H1 (cell line): ENCODE results near the gene CAVIN1. TPM values are rescaled to one million over a fixed set of nuclear protein-coding genes. Genes with fewer than 3 reads are reported as not detected.
"Not testable (repeated sequence)": the region's sequence is repeated elsewhere in the genome, so short reads cannot be mapped to it uniquely, and the experiment has no call there.

Experiments
- CTCF ChIA-PET: fragments of 300-600 bp; sonication (Branson Sonifier 250); formaldehyde crosslinking; loops from one replicate; lab custom pipeline; 2021; ENCODE audit not compliant: partially characterized antibody; lab: Charles Lee
- POLR2A ChIA-PET: fragments of 300-600 bp; sonication (Branson Sonifier 250); formaldehyde crosslinking; loops from one replicate; lab custom pipeline; 2021; ENCODE audit warnings: inconsistent platforms; ENCODE audit not compliant: partially characterized antibody; lab: Charles Lee
- DNase-seq, 2 experiments: peaks; one replicate each; pipeline versions ENCODE4 v3.0.0 to v3.0.0-alpha.2; 2010 to 2022; ENCODE audit warnings: low spot score in 2 of 2, low read depth in 1 of 2, mixed read lengths in 1 of 2
- FAIRE-seq: peaks from 2 replicates; lab custom pipeline; 2011; peaks lifted over from hg19 to GRCh38; lab: Jason Lieb, UNC
- H2AFZ ChIP-seq: 2 replicates; pipeline ENCODE4 v1.8.1; 2012; ENCODE audit warnings: low read length, inconsistent platforms
- H2AK5ac ChIP-seq: 2 replicates; pipeline ENCODE4 v1.6.1; 2013; ENCODE audit warnings: low read depth, low read length
- H2BK120ac ChIP-seq: replicated peaks from 2 replicates; pipeline ENCODE3; 2013; ENCODE audit warnings: low read depth, low read length, inconsistent platforms
- H2BK12ac ChIP-seq: 2 replicates; pipeline ENCODE4 v1.6.1; 2013; ENCODE audit warnings: low read depth, low read length
- H2BK15ac ChIP-seq: 2 replicates; pipeline ENCODE4 v1.6.1; 2013; ENCODE audit warnings: low read length
- H2BK20ac ChIP-seq: 2 replicates; pipeline ENCODE4 v1.6.1; 2013; ENCODE audit warnings: low read length
- H2BK5ac ChIP-seq: 2 replicates; pipeline ENCODE4 v1.6.1; 2013; ENCODE audit warnings: low read depth, low read length
- H3K14ac ChIP-seq: 2 replicates; pipeline ENCODE4 v1.6.1; 2013; ENCODE audit warnings: inconsistent platforms; ENCODE audit not compliant: insufficient read length
- H3K18ac ChIP-seq: 2 replicates; pipeline ENCODE4 v1.6.1; 2013; ENCODE audit warnings: low read length; ENCODE audit errors: extremely low read depth
- H3K23ac ChIP-seq: 2 replicates; pipeline ENCODE4 v1.6.1; 2013; ENCODE audit warnings: inconsistent platforms; ENCODE audit not compliant: insufficient read length
- H3K23me2 ChIP-seq: 2 replicates; pipeline ENCODE4 v1.6.1; 2013; ENCODE audit warnings: low read depth, low read length
- H3K27ac ChIP-seq: 2 replicates; pipeline ENCODE4 v1.6.1; 2011; ENCODE audit warnings: low read depth, low read length, inconsistent platforms
- H3K27me3 ChIP-seq, 4 experiments: replicated peaks in 1 of 4; 1 replicate in 1 of 4; 2 replicates in 3 of 4; pipeline versions ENCODE4 v1.6.1 to v1.8.1; 2011 to 2013; ENCODE audit warnings: low read length in 3 of 4, mild to moderate bottlenecking in 3 of 4, inconsistent platforms in 2 of 4, mixed read lengths in 2 of 4, moderate library complexity in 1 of 4; ENCODE audit not compliant: control insufficient read depth in 3 of 4, insufficient read depth in 3 of 4; ENCODE audit errors: extremely low read depth in 1 of 4
- H3K36me3 ChIP-seq, 4 experiments: 2 replicates each; pipeline versions ENCODE4 v1.6.1 to v1.8.1; 2011 to 2013; ENCODE audit warnings: mild to moderate bottlenecking in 4 of 4, low read length in 3 of 4, moderate library complexity in 2 of 4, control low read depth in 1 of 4, inconsistent platforms in 1 of 4; ENCODE audit not compliant: insufficient read depth in 4 of 4, control insufficient read depth in 2 of 4
- H3K4ac ChIP-seq: replicated peaks from 2 replicates; pipeline ENCODE3; 2013; ENCODE audit warnings: low read length, low read depth, mixed read lengths, inconsistent platforms; ENCODE audit not compliant: insufficient read length
- H3K4me1 ChIP-seq, 4 experiments: replicated peaks in 1 of 4; 1 replicate in 1 of 4; 2 replicates in 3 of 4; pipeline versions ENCODE4 v1.6.1 to v1.8.1; 2011 to 2013; ENCODE audit warnings: low read length in 3 of 4, inconsistent platforms in 2 of 4, mixed read lengths in 1 of 4; ENCODE audit not compliant: insufficient read depth in 4 of 4, control insufficient read depth in 3 of 4
- H3K4me2 ChIP-seq, 2 experiments: 2 replicates each; pipeline versions ENCODE4 v1.6.1 to v1.8.1; 2011 to 2013; ENCODE audit warnings: low read depth in 2 of 2, low read length in 2 of 2, control low read depth in 1 of 2, inconsistent platforms in 1 of 2, mild to moderate bottlenecking in 1 of 2; ENCODE audit not compliant: insufficient read depth in 1 of 2
- H3K4me3 ChIP-seq, 4 experiments: fragments of 200-600, 300-600 bp in 1 of 4; sonication (generic), shearing (Covaris generic), sonication (Bioruptor Twin) in 1 of 4; 2 replicates each; pipeline versions ENCODE4 v1.5.1 to v1.8.1; 2011 to 2016; ENCODE audit warnings: low read length in 4 of 4, low read depth in 3 of 4, control low read depth in 2 of 4, inconsistent platforms in 2 of 4, mild to moderate bottlenecking in 2 of 4, mixed read lengths in 1 of 4, moderate library complexity in 1 of 4; ENCODE audit not compliant: insufficient read depth in 2 of 4; ENCODE audit errors: extremely low read depth in 1 of 4
- H3K56ac ChIP-seq: replicated peaks from 2 replicates; pipeline ENCODE3; 2013; ENCODE audit warnings: low read depth, mild to moderate bottlenecking, mixed read lengths, low read length, inconsistent platforms; ENCODE audit not compliant: insufficient read length
- H3K79me1 ChIP-seq: 2 replicates; pipeline ENCODE4 v1.6.1; 2013; ENCODE audit warnings: low read depth, low read length, control low read depth
- H3K79me2 ChIP-seq, 2 experiments: 2 replicates each; pipeline versions ENCODE4 v1.6.1 to v1.8.1; 2012 to 2013; ENCODE audit warnings: low read length in 2 of 2, mild to moderate bottlenecking in 2 of 2, inconsistent platforms in 1 of 2; ENCODE audit not compliant: insufficient read depth in 2 of 2, control insufficient read depth in 1 of 2
- H3K9ac ChIP-seq, 4 experiments: replicated peaks in 1 of 4; 1 replicate in 1 of 4; 2 replicates in 3 of 4; pipeline versions ENCODE4 v1.6.1 to v1.8.1; 2011 to 2013; ENCODE audit warnings: low read depth in 3 of 4, low read length in 3 of 4, control low read depth in 2 of 4, mild to moderate bottlenecking in 2 of 4, moderate library complexity in 2 of 4, inconsistent platforms in 1 of 4; ENCODE audit errors: extremely low read depth in 1 of 4
- H3K9me3 ChIP-seq, 2 experiments: 2 replicates each; pipeline versions ENCODE4 v1.6.1 to v1.8.1; 2012 to 2013; ENCODE audit warnings: mild to moderate bottlenecking in 2 of 2, moderate library complexity in 2 of 2, control low read depth in 1 of 2, inconsistent platforms in 1 of 2, low read depth in 1 of 2, low read length in 1 of 2, mixed read lengths in 1 of 2; ENCODE audit not compliant: insufficient read depth in 2 of 2
- H4K20me1 ChIP-seq, 2 experiments: replicated peaks in 1 of 2; 2 replicates each; pipeline versions ENCODE3 to v1.8.1; 2011 to 2013; ENCODE audit warnings: inconsistent platforms in 2 of 2, low read length in 2 of 2, mild to moderate bottlenecking in 1 of 2; ENCODE audit not compliant: insufficient read depth in 2 of 2, control insufficient read depth in 1 of 2
- H4K5ac ChIP-seq: 2 replicates; pipeline ENCODE4 v1.6.1; 2013; ENCODE audit warnings: low read length, low read depth, mixed read lengths, inconsistent platforms; ENCODE audit not compliant: insufficient read length
- H4K8ac ChIP-seq: 2 replicates; pipeline ENCODE4 v1.8.0; 2013; ENCODE audit warnings: mild to moderate bottlenecking, moderate library complexity, low read length, inconsistent platforms; ENCODE audit not compliant: insufficient read depth; ENCODE audit errors: extremely low read depth
- H4K91ac ChIP-seq: replicated peaks from 2 replicates; pipeline ENCODE3; 2013; ENCODE audit warnings: low read length, mixed read lengths, inconsistent platforms; ENCODE audit not compliant: insufficient read length
- WGBS, 2 experiments: shearing (Covaris generic) in 1 of 2; methylation state at CpG; one replicate each; pipeline versions ENCODE4 v1.1.6 to v1.1.7; 2013 to 2015; ENCODE audit warnings: low lambda C conversion rate in 2 of 2, mixed read lengths in 2 of 2, inconsistent platforms in 1 of 2, low coverage in 1 of 2, missing lambda C conversion rate in 1 of 2; ENCODE audit not compliant: insufficient replicate concordance in 2 of 2, insufficient coverage in 1 of 2, insufficient read length in 1 of 2; ENCODE audit errors: extremely low coverage in 1 of 2, missing lambda C conversion rate in 1 of 2; 5-methylcytosine and 5-hydroxymethylcytosine counted together
- polyA plus RNA-seq, 7 experiments: library from polyadenylated mRNA; depleted of rRNA in 3 of 7; stranded (reverse) in 5 of 7; unstranded in 2 of 7; fragments of >200 nt in 5 of 7; fragments of 200-250 nt in 2 of 7; gene quantifications; 1 replicate in 5 of 7; 2 replicates in 1 of 7; 4 replicates in 1 of 7; pipeline versions ENCODE4 v1.2.1 to v1.2.3, GENCODE V29; 2011 to 2013; ENCODE audit warnings: missing spikeins in 2 of 7, mixed read lengths in 2 of 7
- total RNA-seq: library from RNA; stranded (reverse); fragmentation: NEBNext Ultra II Directional; extraction: Animal tissue kit (Norgen Biotek cat#: 25700); gene quantifications from 2 replicates; pipeline ENCODE4 v1.2.1, GENCODE V29; 2021

CAVIN1 gene
- total and polyA plus RNA-seq, 2 of the 8 experiments (the other 6 are each of a cell fraction or from before 2014, with no cell fraction given), result 16.2 to 41.6 TPM

- H2BK12ac ChIP-seq, H3K4me1 ChIP-seq, H2BK15ac ChIP-seq, H3K9me3 ChIP-seq, H4K5ac ChIP-seq, H3K18ac ChIP-seq, FAIRE-seq, H3K27ac ChIP-seq, H3K56ac ChIP-seq, H3K9ac ChIP-seq, H3K4me3 ChIP-seq, H3K14ac ChIP-seq, H2AFZ ChIP-seq, H3K4ac ChIP-seq, H3K23ac ChIP-seq, H4K91ac ChIP-seq, H2BK120ac ChIP-seq, DNase-seq, H2BK20ac ChIP-seq, H2AK5ac ChIP-seq, H2BK5ac ChIP-seq, H4K8ac ChIP-seq, H3K4me2 ChIP-seq, H3K23me2 ChIP-seq, H3K36me3 ChIP-seq, H3K27me3 ChIP-seq: not testable (repeated sequence)
- H4K20me1 ChIP-seq, result peaks cover 0 to 14% of the 10 kb centered on the region in 2 experiments
- 84% methylated on average over 5 of the region's 5 CpGs; no CpG with 5 or more reads in 1 of the 2 experiments for WGBS, 2 experiments
- H3K79me1 ChIP-seq, result peaks cover 13% of the 10 kb centered on the region
- H3K79me2 ChIP-seq, result peaks cover 15 to 90% of the 10 kb centered on the region in 2 experiments
- ChIA-PET CTCF (interaction anchor here (0.5 to 2.1 kb wide), 6 partner anchors 10 to 561 kb away, joined by 3 to 7 read pairs (median 4); no protein-coding TSS in a partner anchor), POLR2A (interaction anchor here (0.8 to 2.5 kb wide), 3 partner anchors 11 to 93 kb away, joined by 3 to 11 read pairs (median 6); partner anchors contain the start of gene STAT3)
Observed at GRCh38 chr17:42368310-42368709, 54.7 kb downstream of the CAVIN1 start.
